ENCODE results near the gene UBE3D. TPM values are rescaled to one million over a fixed set of nuclear protein-coding genes. Genes with fewer than 3 reads are reported as not detected.

Gene UBE3D
- total RNA-seq, 1 donor from 2014 or later = 7.4 TPM

DNA sequence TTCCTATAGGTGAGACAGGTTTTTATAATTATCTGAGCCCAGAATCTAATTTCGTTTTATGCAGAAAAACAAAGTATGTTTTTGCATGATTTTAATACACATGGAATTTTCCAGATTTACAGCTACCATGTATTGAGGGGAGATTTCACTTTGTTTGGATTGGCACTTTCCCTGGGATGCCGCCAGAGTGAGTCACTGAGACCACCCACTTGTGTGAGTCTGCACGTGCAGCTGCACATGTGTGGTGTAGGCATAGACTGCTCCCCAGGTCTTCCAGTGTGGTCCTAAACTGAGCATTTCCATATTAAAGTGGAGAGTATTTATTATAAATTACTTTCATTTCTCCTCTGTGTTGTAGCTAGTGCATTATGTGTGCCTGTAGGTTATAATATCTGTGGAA is 186.8 kb downstream of the UBE3D start:
- FAIRE-seq = no peak
- H3K4me3 Mint-ChIP-seq (ENCODE audit: unreplicated experiment) = no peak overlapping the region
- peak overlapping the region; percentile 28 for H3K4me2 ChIP-seq (ENCODE audit: low read length)
- H3K9me3 Mint-ChIP-seq (ENCODE audit: unreplicated experiment) = no peaks in the 10 kb centered on the region
- H2AFZ ChIP-seq (ENCODE audit: low read depth, low read length) = no peak overlapping the region
- H3K27me3 Mint-ChIP-seq (ENCODE audit: low read depth, unreplicated experiment) = peaks cover 2% of the 10 kb centered on the region
- no peak overlapping the region for H3K4me3 ChIP-seq (ENCODE audit: insufficient read depth, low read depth, low read length)
- no peaks in the 10 kb centered on the region for H3K36me3 ChIP-seq (ENCODE audit: insufficient read depth, low read length)
- no peaks in the 10 kb centered on the region for H3K9me3 ChIP-seq (ENCODE audit: insufficient read depth, low read depth, low read length)
- TF ChIP-seq EZH2 (IDR thresholded peaks at IDR 0.05; ENCODE audit: insufficient read depth, low read length) = no peak
- no peak for TF ChIP-seq CTCF (IDR thresholded peaks at IDR 0.05; ENCODE audit: insufficient read depth, low read depth, low read length)
- no peaks in the 10 kb centered on the region for H3K36me3 Mint-ChIP-seq (ENCODE audit: low read depth, unreplicated experiment)
- H3K27ac Mint-ChIP-seq (ENCODE audit: unreplicated experiment) = no peak overlapping the region
- peaks cover 29% of the 10 kb centered on the region for H3K4me1 ChIP-seq (ENCODE audit: insufficient read depth, low read length)
- peak; percentile 50 for DNase-seq (ENCODE audit: low read depth)
- no peak overlapping the region for H3K27ac ChIP-seq (ENCODE audit: low read depth, low read length)
- peaks cover 27% of the 10 kb centered on the region for H3K4me1 Mint-ChIP-seq (ENCODE audit: low read depth, unreplicated experiment)
- no peaks in the 10 kb centered on the region for H4K20me1 ChIP-seq (ENCODE audit: insufficient read depth, low read length)
- H3K27me3 ChIP-seq (ENCODE audit: insufficient read depth, low read length) = no peaks in the 10 kb centered on the region
- H3K79me2 ChIP-seq (ENCODE audit: insufficient read depth, low read length) = no peaks in the 10 kb centered on the region
- no peak overlapping the region for H3K9ac ChIP-seq (ENCODE audit: low read length)

DNA sequence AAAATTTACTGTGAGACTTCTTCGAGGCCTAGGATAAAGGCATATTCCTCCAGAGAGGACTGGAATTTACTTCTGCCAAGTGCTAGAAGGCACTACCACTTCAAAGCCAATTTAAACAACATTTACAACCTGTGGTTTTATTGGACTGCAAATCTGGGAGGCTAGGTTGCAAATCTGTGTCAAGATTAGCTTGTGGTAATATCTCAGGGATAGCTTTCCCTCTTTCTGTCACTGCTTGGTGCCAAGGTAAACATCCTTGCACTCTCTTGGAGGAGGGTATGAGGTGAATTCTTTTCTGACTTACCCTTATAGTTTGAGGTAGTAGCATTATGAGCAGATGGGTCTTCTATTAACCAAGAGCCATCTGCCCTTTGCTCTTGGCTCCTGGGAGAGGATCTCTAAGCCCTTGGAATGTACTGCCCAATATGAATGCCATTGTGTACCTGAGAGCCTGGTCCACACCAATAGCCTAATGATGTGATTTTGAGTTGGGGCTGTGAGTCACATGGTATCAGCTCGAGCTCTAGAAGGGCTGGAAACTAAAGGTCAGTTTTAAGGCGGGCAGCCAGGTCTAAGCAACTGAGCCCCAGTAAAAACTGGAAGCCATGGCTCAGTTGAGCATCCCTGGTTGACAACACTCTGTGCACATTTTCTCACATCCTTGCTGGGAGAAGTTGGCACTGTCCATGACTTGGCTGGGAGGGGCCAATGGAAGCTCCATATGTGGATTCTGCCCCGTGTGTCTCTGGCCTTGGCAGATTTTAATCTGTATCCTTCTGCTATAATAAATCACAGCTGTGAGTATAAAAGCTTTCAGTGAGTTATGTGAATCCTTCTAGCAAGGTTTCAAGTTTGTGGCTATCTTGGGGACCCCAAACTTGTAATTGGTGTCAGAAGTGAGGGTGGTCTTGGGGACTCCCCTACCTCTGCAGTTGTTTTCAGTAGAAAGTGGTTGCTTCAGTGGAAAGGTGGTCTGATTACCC is 188.1 kb downstream of the UBE3D start:
- Histone ChIP-seq H3K4me1 (ENCODE audit: insufficient read depth, low read length) (peaks cover 29% of the 10 kb centered on the region), H4K20me1 (ENCODE audit: insufficient read depth, low read length) (no peaks in the 10 kb centered on the region), H3K27ac (ENCODE audit: low read depth, low read length) (no peak overlapping the region), H2AFZ (ENCODE audit: low read depth, low read length) (no peak overlapping the region), H3K79me2 (ENCODE audit: insufficient read depth, low read length) (no peaks in the 10 kb centered on the region), H3K4me3 (ENCODE audit: insufficient read depth, low read depth, low read length) (no peak overlapping the region), H3K36me3 (ENCODE audit: insufficient read depth, low read length) (no peaks in the 10 kb centered on the region), H3K4me2 (ENCODE audit: low read length) (peak overlapping the region; percentile 13), H3K9ac (ENCODE audit: low read length) (no peak overlapping the region), H3K27me3 (ENCODE audit: insufficient read depth, low read length) (no peaks in the 10 kb centered on the region), H3K9me3 (ENCODE audit: insufficient read depth, low read depth, low read length) (no peaks in the 10 kb centered on the region)
- FAIRE-seq (peak; percentile 49), DNase-seq (ENCODE audit: low read depth) (peak; percentile 90)
- Mint-ChIP-seq H3K27me3 (ENCODE audit: low read depth, unreplicated experiment) (no peaks in the 10 kb centered on the region), H3K4me1 (ENCODE audit: low read depth, unreplicated experiment) (peaks cover 27% of the 10 kb centered on the region), H3K36me3 (ENCODE audit: low read depth, unreplicated experiment) (no peaks in the 10 kb centered on the region), H3K9me3 (ENCODE audit: unreplicated experiment) (no peaks in the 10 kb centered on the region), H3K27ac (ENCODE audit: unreplicated experiment) (no peak overlapping the region), H3K4me3 (ENCODE audit: unreplicated experiment) (no peak overlapping the region)
- TF ChIP-seq CTCF (IDR thresholded peaks at IDR 0.05; ENCODE audit: insufficient read depth, low read depth, low read length) (no peak), EZH2 (IDR thresholded peaks at IDR 0.05; ENCODE audit: insufficient read depth, low read length) (no peak)
